Limb (tissue), 2 donors: ENCODE results near the gene INPP5F.
A peak's percentile ranks its signal among the peaks of the same experiment; 100 is the strongest.
"Not testable (repeated sequence)": the region's sequence is repeated elsewhere in the genome, so short reads cannot be mapped to it uniquely, and the experiment has no call there.

Experiments used
- DNase-seq, 2 donors: peaks; one replicate each; pipeline ENCODE4 v3.0.0-alpha.2; 2016; ENCODE audit errors: extremely low spot score in 2 of 2

The INPP5F gene

GRCh38 chr10:119740096-119740495, 14.2 kb downstream of the INPP5F start:
- DNase-seq, result no peak

GRCh38 chr10:119742947-119743648, 17.2 kb downstream of the INPP5F start:
- no peak for DNase-seq

GRCh38 chr10:119747940-119748339, 22.1 kb downstream of the INPP5F start:
- no peak for DNase-seq

GRCh38 chr10:119748871-119749270, 23.0 kb downstream of the INPP5F start:
- no peak for DNase-seq

GRCh38 chr10:119749455-119749854, 23.6 kb downstream of the INPP5F start:
- DNase-seq, result no peak

GRCh38 chr10:119750391-119751230, 24.8 kb downstream of the INPP5F start:
- peak; percentile 80 to 85 for DNase-seq

- no peak for DNase-seq
Observed at GRCh38 chr10:119753309-119753708, 27.5 kb downstream of the INPP5F start.

- peak in 1 of 2 donors; percentile 31 for DNase-seq
Observed at GRCh38 chr10:119754085-119754484, 28.2 kb downstream of the INPP5F start.

GRCh38 chr10:119754936-119755335, 29.1 kb downstream of the INPP5F start:
- no peak for DNase-seq

- no peak for DNase-seq
Observed at GRCh38 chr10:119755446-119755845, 29.6 kb downstream of the INPP5F start.

- no peak for DNase-seq
Observed at GRCh38 chr10:119758448-119759195, 32.8 kb downstream of the INPP5F start.

GRCh38 chr10:119759832-119760231, 34.0 kb downstream of the INPP5F start:
- DNase-seq, result no peak

- DNase-seq, result no peak
Observed at GRCh38 chr10:119761106-119761505, 35.3 kb downstream of the INPP5F start.

GRCh38 chr10:119762035-119762434, 36.2 kb downstream of the INPP5F start:
- no peak for DNase-seq

GRCh38 chr10:119762805-119763798, 37.3 kb downstream of the INPP5F start:
- DNase-seq, result no peak

GRCh38 chr10:119768455-119769094, 42.7 kb downstream of the INPP5F start:
- no peak for DNase-seq

- no peak for DNase-seq
Observed at GRCh38 chr10:119769886-119770285, 44.0 kb downstream of the INPP5F start.

GRCh38 chr10:119770928-119771327, 45.1 kb downstream of the INPP5F start:
- no peak for DNase-seq

- no peak for DNase-seq
Observed at GRCh38 chr10:119772334-119772733, 46.5 kb downstream of the INPP5F start.

- DNase-seq, result not testable (repeated sequence)
Observed at GRCh38 chr10:119773041-119773440, 47.2 kb downstream of the INPP5F start.
